SK-N-SH treated with all-trans-retinoic acid at 6 μM for 48 hours (cell line): ENCODE measurements around the gene RASAL1.

Source experiments
- ATAC-seq: fragments of 200-7000 bp; cut with Tn5 transposase; 3 replicates; pipeline ENCODE4 v1.9.1; 2020; ENCODE audit warnings: mild to moderate bottlenecking, moderate library complexity
- ARNTL ChIP-seq: fragments of 450-650 bp; formaldehyde crosslinking; IDR thresholded peaks from 2 replicates; pipeline ENCODE4 v1.5.0; 2020; ENCODE audit warnings: low read depth, mild to moderate bottlenecking, moderate library complexity, borderline replicate concordance
- BACH2 ChIP-seq: fragments of 250-450 bp; sonication (Bioruptor Pico); IDR thresholded peaks from 2 replicates; pipeline ENCODE4 v1.9.0; 2021; ENCODE audit warnings: mild to moderate bottlenecking, borderline replicate concordance
- CREB5 ChIP-seq: fragments of 250-450 bp; sonication (Bioruptor Pico); IDR thresholded peaks from 2 replicates; pipeline ENCODE4 v1.5.1; 2020; ENCODE audit warnings: low read depth, mild to moderate bottlenecking, moderate library complexity
- CSDC2 ChIP-seq: fragments of 250-450 bp; sonication (Bioruptor Pico); IDR thresholded peaks from 2 replicates; pipeline ENCODE4 v1.5.0; 2020; ENCODE audit warnings: mild to moderate bottlenecking, moderate library complexity
- CSRNP3 ChIP-seq: fragments of 250-450 bp; sonication (Bioruptor Pico); IDR thresholded peaks from 2 replicates; pipeline ENCODE4 v1.5.1; 2021; ENCODE audit warnings: mild to moderate bottlenecking, moderate library complexity
- ESRRG ChIP-seq: fragments of 250-450 bp; sonication (Bioruptor Pico); IDR thresholded peaks from 2 replicates; pipeline ENCODE4 v1.6.1; 2021; ENCODE audit warnings: mild to moderate bottlenecking
- GLIS3 ChIP-seq: fragments of 250-450 bp; sonication (Bioruptor Pico); IDR thresholded peaks from 2 replicates; pipeline ENCODE4 v1.5.0; 2020; ENCODE audit warnings: mild to moderate bottlenecking, moderate library complexity
- ISL1 ChIP-seq: fragments of 250-450 bp; sonication (Bioruptor Pico); IDR thresholded peaks from 2 replicates; pipeline ENCODE4 v2.1.2; 2022; ENCODE audit warnings: mild to moderate bottlenecking, moderate library complexity
- OSR1 ChIP-seq: fragments of 250-450 bp; sonication (Bioruptor Pico); IDR thresholded peaks from 2 replicates; pipeline ENCODE4 v1.8.0; 2022; ENCODE audit warnings: moderate library complexity, mild to moderate bottlenecking, inconsistent platforms
- PPARA ChIP-seq: fragments of 250-450 bp; sonication (Bioruptor Pico); IDR thresholded peaks from 2 replicates; pipeline ENCODE4 v1.5.0; 2020; ENCODE audit warnings: mild to moderate bottlenecking, borderline replicate concordance
- RARB ChIP-seq: fragments of 250-450 bp; sonication (Bioruptor Pico); IDR thresholded peaks from 2 replicates; pipeline ENCODE4 v1.8.0; 2021; ENCODE audit warnings: mild to moderate bottlenecking, moderate library complexity
- SNAI2 ChIP-seq: fragments of 250-450 bp; sonication (Bioruptor Pico); IDR thresholded peaks from 2 replicates; pipeline ENCODE4 v1.5.0; 2020; ENCODE audit warnings: mild to moderate bottlenecking, moderate library complexity
- TCF4 ChIP-seq: fragments of 250-450 bp; sonication (Bioruptor Pico); IDR thresholded peaks from 2 replicates; pipeline ENCODE4 v1.8.0; 2021; ENCODE audit warnings: mild to moderate bottlenecking, moderate library complexity, borderline replicate concordance
- TOX ChIP-seq: fragments of 250-450 bp; sonication (Bioruptor Pico); IDR thresholded peaks from 2 replicates; pipeline ENCODE4 v1.8.0; 2021; ENCODE audit warnings: mild to moderate bottlenecking, moderate library complexity, borderline replicate concordance
- TSHZ2 ChIP-seq: fragments of 250-450 bp; sonication (Bioruptor Pico); IDR thresholded peaks from 2 replicates; pipeline ENCODE4 v1.5.0; 2020; ENCODE audit warnings: mild to moderate bottlenecking, moderate library complexity
- ZC3H10 ChIP-seq: fragments of 250-450 bp; sonication (Bioruptor Pico); IDR thresholded peaks from 2 replicates; pipeline ENCODE4 v1.5.1; 2021; ENCODE audit warnings: mild to moderate bottlenecking, moderate library complexity
- ZFP3 ChIP-seq: fragments of 250-450 bp; sonication (Bioruptor Pico); IDR thresholded peaks from 2 replicates; pipeline ENCODE4 v1.5.0; 2020; ENCODE audit warnings: mild to moderate bottlenecking, moderate library complexity
- ZFP30 ChIP-seq: fragments of 450-650 bp; formaldehyde crosslinking; IDR thresholded peaks from 2 replicates; pipeline ENCODE4 v1.5.0; 2022; ENCODE audit warnings: mild to moderate bottlenecking, moderate library complexity
- ZNF565 ChIP-seq: fragments of 450-650 bp; formaldehyde crosslinking; conservative IDR thresholded peaks from 2 replicates; pipeline ENCODE4 v1.5.0; 2020; ENCODE audit warnings: low read depth, mild to moderate bottlenecking, moderate library complexity
- ZNF70 ChIP-seq: fragments of 450-650 bp; formaldehyde crosslinking; IDR thresholded peaks from 2 replicates; pipeline ENCODE4 v1.5.0; 2020; ENCODE audit warnings: mild to moderate bottlenecking, moderate library complexity
- TF ChIP-seq, protein P1 (sequence below): fragments of 250-450 bp; sonication (Bioruptor Pico); IDR thresholded peaks from 2 replicates; pipeline ENCODE4 v1.8.0; 2020; ENCODE audit warnings: mild to moderate bottlenecking, moderate library complexity, borderline replicate concordance
- TF ChIP-seq, protein P2 (sequence below): fragments of 250-450 bp; sonication (Bioruptor Pico); IDR thresholded peaks from 2 replicates; pipeline ENCODE4 v1.8.0; 2021; ENCODE audit warnings: low read depth, mild to moderate bottlenecking, moderate library complexity, borderline replicate concordance

The RASAL1 gene

GRCh38 chr12:113184098-113184899, 48.7 kb upstream of the RASAL1 start:
- TF ChIP-seq ZFP3 (CRISPR knock-in tag) (no peak), SNAI2 (CRISPR knock-in tag) (no peak), ESRRG (CRISPR knock-in tag) (no peak), CREB5 (CRISPR knock-in tag) (no peak), OSR1 (CRISPR knock-in tag) (no peak), TCF4 (CRISPR knock-in tag) (no peak), GLIS3 (CRISPR knock-in tag) (no peak), CSDC2 (no peak), ZC3H10 (no peak), ISL1 (CRISPR knock-in tag) (no peak), RARB (no peak), TOX (no peak), ZFP30 (no peak), ZNF70 (CRISPR knock-in tag) (no peak), ARNTL (CRISPR knock-in tag) (no peak), CSRNP3 (CRISPR knock-in tag) (no peak), PPARA (CRISPR knock-in tag) (no peak)
- TF ChIP-seq, protein P1, sequence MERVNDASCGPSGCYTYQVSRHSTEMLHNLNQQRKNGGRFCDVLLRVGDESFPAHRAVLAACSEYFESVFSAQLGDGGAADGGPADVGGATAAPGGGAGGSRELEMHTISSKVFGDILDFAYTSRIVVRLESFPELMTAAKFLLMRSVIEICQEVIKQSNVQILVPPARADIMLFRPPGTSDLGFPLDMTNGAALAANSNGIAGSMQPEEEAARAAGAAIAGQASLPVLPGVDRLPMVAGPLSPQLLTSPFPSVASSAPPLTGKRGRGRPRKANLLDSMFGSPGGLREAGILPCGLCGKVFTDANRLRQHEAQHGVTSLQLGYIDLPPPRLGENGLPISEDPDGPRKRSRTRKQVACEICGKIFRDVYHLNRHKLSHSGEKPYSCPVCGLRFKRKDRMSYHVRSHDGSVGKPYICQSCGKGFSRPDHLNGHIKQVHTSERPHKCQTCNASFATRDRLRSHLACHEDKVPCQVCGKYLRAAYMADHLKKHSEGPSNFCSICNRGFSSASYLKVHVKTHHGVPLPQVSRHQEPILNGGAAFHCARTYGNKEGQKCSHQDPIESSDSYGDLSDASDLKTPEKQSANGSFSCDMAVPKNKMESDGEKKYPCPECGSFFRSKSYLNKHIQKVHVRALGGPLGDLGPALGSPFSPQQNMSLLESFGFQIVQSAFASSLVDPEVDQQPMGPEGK (CRISPR knock-in tag), result no peak
- TF ChIP-seq, protein P2, sequence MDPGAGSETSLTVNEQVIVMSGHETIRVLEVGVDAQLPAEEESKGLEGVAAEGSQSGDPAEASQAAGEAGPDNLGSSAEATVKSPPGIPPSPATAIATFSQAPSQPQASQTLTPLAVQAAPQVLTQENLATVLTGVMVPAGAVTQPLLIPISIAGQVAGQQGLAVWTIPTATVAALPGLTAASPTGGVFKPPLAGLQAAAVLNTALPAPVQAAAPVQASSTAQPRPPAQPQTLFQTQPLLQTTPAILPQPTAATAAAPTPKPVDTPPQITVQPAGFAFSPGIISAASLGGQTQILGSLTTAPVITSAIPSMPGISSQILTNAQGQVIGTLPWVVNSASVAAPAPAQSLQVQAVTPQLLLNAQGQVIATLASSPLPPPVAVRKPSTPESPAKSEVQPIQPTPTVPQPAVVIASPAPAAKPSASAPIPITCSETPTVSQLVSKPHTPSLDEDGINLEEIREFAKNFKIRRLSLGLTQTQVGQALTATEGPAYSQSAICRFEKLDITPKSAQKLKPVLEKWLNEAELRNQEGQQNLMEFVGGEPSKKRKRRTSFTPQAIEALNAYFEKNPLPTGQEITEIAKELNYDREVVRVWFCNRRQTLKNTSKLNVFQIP (CRISPR knock-in tag), result no peak
- peak; percentile 79 for ATAC-seq

DNA sequence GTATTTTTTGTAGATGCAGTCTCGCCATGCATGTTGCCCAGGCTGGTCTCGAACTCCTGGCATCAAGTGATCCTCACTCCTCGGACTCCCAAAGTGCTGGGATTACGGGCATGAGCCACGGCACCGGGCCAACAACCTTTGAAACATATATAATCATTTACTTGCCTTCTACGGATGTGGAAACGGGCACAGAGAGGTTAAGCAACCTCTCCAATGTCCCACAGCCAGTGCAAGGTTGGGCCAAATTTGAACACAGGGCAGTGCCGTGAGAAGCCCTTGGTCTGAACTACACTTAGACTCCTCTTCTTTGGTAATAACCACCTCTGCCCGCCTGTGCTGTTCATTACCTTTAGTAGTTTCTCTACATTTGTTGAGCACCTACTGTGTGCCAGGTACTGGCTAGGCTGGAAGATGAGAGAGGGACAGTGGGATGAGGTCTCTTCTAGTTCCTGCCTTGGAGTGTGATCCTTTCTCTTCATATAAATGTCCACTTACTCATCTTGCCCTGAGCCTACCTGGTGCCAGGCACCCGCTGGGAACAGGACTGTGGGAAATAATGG, 47.5 kb upstream of the RASAL1 start:
- TF ChIP-seq TSHZ2 (CRISPR knock-in tag) (no peak), ZNF565 (CRISPR knock-in tag) (no peak), CSDC2 (no peak)
- ATAC-seq, result no peak

DNA sequence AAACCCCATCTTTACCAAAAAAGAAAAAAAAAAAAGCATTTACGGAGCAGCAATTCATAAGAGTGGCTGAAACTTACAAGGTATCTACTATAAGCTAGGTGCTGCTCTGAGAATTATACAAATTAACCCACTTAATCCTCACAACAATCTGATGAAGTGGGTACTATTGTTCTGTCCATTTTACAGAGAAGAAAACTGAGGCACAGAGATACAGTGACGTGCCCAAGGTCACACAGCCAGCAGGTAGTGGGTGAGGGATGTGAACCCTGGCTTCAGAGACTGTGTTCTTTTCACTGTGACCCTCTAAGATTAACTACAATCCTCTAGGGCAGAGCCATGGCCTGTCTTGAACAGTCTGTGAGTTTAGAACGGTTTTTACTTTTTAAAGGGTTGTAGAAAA, 46.4 kb upstream of the RASAL1 start:
- ATAC-seq, result no peak
- no peak for TF ChIP-seq CSDC2
- TF ChIP-seq SNAI2 (CRISPR knock-in tag), result no peak
- TF ChIP-seq, protein P1 (CRISPR knock-in tag), result no peak
- TF ChIP-seq ZC3H10, result no peak
- no peak for TF ChIP-seq CSRNP3 (CRISPR knock-in tag)
- no peak for TF ChIP-seq ZFP3 (CRISPR knock-in tag)
- no peak for TF ChIP-seq BACH2 (CRISPR knock-in tag)
- no peak for TF ChIP-seq ISL1 (CRISPR knock-in tag)
- TF ChIP-seq CREB5 (CRISPR knock-in tag), result no peak
- TF ChIP-seq ZFP30, result no peak
